NCI-H187 (cell line): ENCODE results near the gene PSMB8.
"Not testable (repeated sequence)": the region's sequence is repeated elsewhere in the genome, so short reads cannot be mapped to it uniquely, and the experiment has no call there.

Experiments
- DNase-seq, 2 experiments: peaks; one replicate each; lab custom pipeline; 2025; lab: John Stamatoyannopoulos, UW

PSMB8 gene

GRCh38 chr6:32843979-32844838, at the start of gene PSMB8:
PSMB8 (minus strand) TSS chr6:32844047; CDS start chr6:32843996, 51 bp downstream.
- peak; percentile 90 to 92 for DNase-seq

- no peak for DNase-seq
Observed at GRCh38 chr6:32890831-32891230, 47.0 kb upstream of the PSMB8 start.

- no peak for DNase-seq
Observed at GRCh38 chr6:32889533-32889932, 45.7 kb upstream of the PSMB8 start.

GRCh38 chr6:32888576-32888975, 44.7 kb upstream of the PSMB8 start:
- no peak for DNase-seq

- no peak for DNase-seq
Observed at GRCh38 chr6:32887616-32888015, 43.8 kb upstream of the PSMB8 start.

GRCh38 chr6:32886681-32887383, 43.0 kb upstream of the PSMB8 start:
- DNase-seq, result no peak

GRCh38 chr6:32885698-32886286, 41.9 kb upstream of the PSMB8 start:
- peak in 1 of 2 experiments; percentile 53 for DNase-seq

- no peak for DNase-seq
Observed at GRCh38 chr6:32883789-32884188, 39.9 kb upstream of the PSMB8 start.

GRCh38 chr6:32882879-32883250, 39.0 kb upstream of the PSMB8 start:
- no peak for DNase-seq

- DNase-seq, result not testable (repeated sequence)
Observed at GRCh38 chr6:32880962-32881361, 37.1 kb upstream of the PSMB8 start.

- DNase-seq, result no peak
Observed at GRCh38 chr6:32879691-32880090, 35.8 kb upstream of the PSMB8 start.

- no peak for DNase-seq
Observed at GRCh38 chr6:32876603-32877002, 32.8 kb upstream of the PSMB8 start.

- not testable (repeated sequence) for DNase-seq
Observed at GRCh38 chr6:32873947-32874346, 30.1 kb upstream of the PSMB8 start.

GRCh38 chr6:32868257-32868788, 24.5 kb upstream of the PSMB8 start:
- DNase-seq, result peak; percentile 44 to 47

GRCh38 chr6:32867554-32868256, 23.9 kb upstream of the PSMB8 start:
- DNase-seq, result no peak

GRCh38 chr6:32867022-32867477, 23.2 kb upstream of the PSMB8 start:
- DNase-seq, result no peak

- DNase-seq, result no peak
Observed at GRCh38 chr6:32865724-32866443, 22.0 kb upstream of the PSMB8 start.

GRCh38 chr6:32862725-32863124, 18.9 kb upstream of the PSMB8 start:
- no peak for DNase-seq

GRCh38 chr6:32860674-32861073, 16.8 kb upstream of the PSMB8 start:
- DNase-seq, result no peak

GRCh38 chr6:32858194-32858593, 14.3 kb upstream of the PSMB8 start:
- no peak for DNase-seq
